GM12878 (cell line): ENCODE data around the gene HASPIN. TPM values are rescaled to one million over a fixed set of nuclear protein-coding genes. Genes with fewer than 3 reads are reported as not detected.

Experiments used
- BCLAF1 ChIP-seq: fragments of 450-650 bp; IDR thresholded peaks from 2 replicates; pipeline ENCODE4 v1.6.1; 2017; ENCODE audit warnings: antibody characterized with exemption, mild to moderate bottlenecking, moderate library complexity
- BHLHE40 ChIP-seq, 2 experiments: fragments of 450-650 bp in 1 of 2; IDR thresholded peaks; 2 replicates each; pipeline ENCODE4 v1.6.1; 2011 to 2017; ENCODE audit warnings: low read depth in 2 of 2, borderline replicate concordance in 1 of 2, improper control_type of control experiment in 1 of 2, low read length in 1 of 2, mild to moderate bottlenecking in 1 of 2
- CBX3 ChIP-seq: fragments of 200-600 bp; sonication (generic); IDR thresholded peaks from 2 replicates; pipeline ENCODE4 v1.6.1; 2016; ENCODE audit warnings: low read depth, borderline replicate concordance
- FOS ChIP-seq: IDR thresholded peaks from 3 replicates; pipeline ENCODE4 v1.6.1; 2011; ENCODE audit warnings: borderline replicate concordance; ENCODE audit not compliant: insufficient read length; ENCODE audit errors: extremely low read depth
- HSF1 ChIP-seq: fragments of 150-350 bp; IDR thresholded peaks from 2 replicates; pipeline ENCODE4 v1.6.1; 2014; ENCODE audit warnings: mild to moderate bottlenecking, low read depth, low read length
- KDM1A ChIP-seq: fragments of 200-600 bp; sonication (generic); IDR thresholded peaks from 2 replicates; pipeline ENCODE4 v1.6.1; 2016; ENCODE audit warnings: borderline replicate concordance
- NFYA ChIP-seq: IDR thresholded peaks from 2 replicates; pipeline ENCODE4 v1.6.1; 2011; ENCODE audit warnings: low read depth, mild to moderate bottlenecking, low read length, improper control_type of control experiment, borderline replicate concordance
- PAX8 ChIP-seq: fragments of 450-650 bp; IDR thresholded peaks from 2 replicates; pipeline ENCODE4 v1.6.1; 2017; ENCODE audit warnings: mild to moderate bottlenecking, moderate library complexity
- REST ChIP-seq: IDR thresholded peaks from 2 replicates; pipeline ENCODE4 v1.6.1; 2012; ENCODE audit warnings: mild to moderate bottlenecking, low read depth, low read length
- STAT1 ChIP-seq: fragments of 450-650 bp; conservative IDR thresholded peaks from 2 replicates; pipeline ENCODE4 v1.6.1; 2014; ENCODE audit warnings: antibody characterized with exemption, mild to moderate bottlenecking
- ZBTB4 ChIP-seq: fragments of 450-650 bp; formaldehyde crosslinking; IDR thresholded peaks from 2 replicates; pipeline ENCODE4 v1.4.0; 2022; ENCODE audit warnings: mild to moderate bottlenecking, moderate library complexity
- ZNF687 ChIP-seq: fragments of 450-650 bp; IDR thresholded peaks from 2 replicates; pipeline ENCODE4 v1.6.1; 2017; ENCODE audit warnings: mild to moderate bottlenecking, moderate library complexity
- polyA plus RNA-seq, 11 experiments: library from polyadenylated mRNA; depleted of rRNA in 4 of 11; unstranded in 6 of 11; stranded (reverse) in 5 of 11; fragments of >200 nt; fragmentation: Nextera tagmentation in 4 of 11; fragmentation: Illumina TruSeq in 1 of 11; extraction: Ambion mirVana in 4 of 11; extraction: Trizol in 1 of 11; gene quantifications; 1 replicate in 1 of 11; 2 replicates in 10 of 11; pipeline versions ENCODE4 v1.2.1 to v1.2.3, GENCODE V29; 2011 to 2016; ENCODE audit warnings: inconsistent platforms in 2 of 11, missing spikeins in 2 of 11, low read depth in 1 of 11
- total RNA-seq, 4 experiments: library from RNA; depleted of rRNA in 3 of 4; stranded (reverse); fragments of >200 nt in 3 of 4; fragmentation: Illumina TruSeq in 1 of 4; extraction: Trizol in 1 of 4; gene quantifications; 2 replicates each; pipeline versions ENCODE4 v1.2.1 to v1.2.3, GENCODE V29; 2013 to 2021

HASPIN gene
- total and polyA plus RNA-seq, 10 of the 15 experiments (the other 5 are each of a cell fraction or from before 2014, with no cell fraction given), result 0.80 to 18.0 (median 10.1) TPM

- TF ChIP-seq ZNF687 (peak; percentile 85), HSF1 (no peak), CBX3 (no peak), REST (no peak), BHLHE40 (IDR thresholded peaks at IDR 0.05; ENCODE audit: borderline replicate concordance in 1 of 2, low read depth in 2 of 2, low read length in 1 of 2) (peak; percentile 65 to 77; a peak in 3 of 4 replicates), NFYA (no peak), STAT1 (no peak), KDM1A (no peak), BCLAF1 (no peak), PAX8 (no peak), FOS (no peak), ZBTB4 (CRISPR knock-in tag) (no peak)
Measured at GRCh38 chr17:3762922-3763776, 39.4 kb downstream of the HASPIN start (continued).
